PC-9 (cell line): Measurements from ENCODE around the gene COL16A1. TPM values are rescaled to one million over a fixed set of nuclear protein-coding genes. Genes with fewer than 3 reads are reported as not detected.

Experiments
- BruUV-seq: library from RNA; stranded (reverse); fragments of 400-500 nt; replicated peaks from 2 replicates; lab custom pipeline; 2021; lab: Mats Ljungman, UMichigan
- CTCF ChIA-PET: fragments of 300-600 bp; sonication (Branson Sonifier 250); formaldehyde crosslinking; loops from one replicate; lab custom pipeline; 2022; ENCODE audit warnings: antibody characterized with exemption; lab: Charles Lee
- POLR2A ChIA-PET: fragments of 300-600 bp; sonication (Branson Sonifier 250); formaldehyde crosslinking; loops from one replicate; lab custom pipeline; 2022; ENCODE audit warnings: antibody characterized with exemption; ENCODE audit not compliant: unreplicated experiment; lab: Charles Lee
- DNase-seq, 2 experiments: peaks; one replicate each; pipeline versions ENCODE4 v3.0.0 to v3.0.0-alpha.2; 2015 to 2022; ENCODE audit warnings: mixed read lengths in 1 of 2
- H2AFZ ChIP-seq: fragments of 200-600 bp; sonication (generic); 2 replicates; pipeline ENCODE4 v1.8.1; 2017; ENCODE audit warnings: antibody characterized with exemption
- H3F3A ChIP-seq: fragments of 200-600 bp; sonication (generic); 2 replicates; pipeline ENCODE4 v1.8.1; 2017; ENCODE audit warnings: antibody characterized with exemption, mild to moderate bottlenecking, low read depth; ENCODE audit not compliant: insufficient read depth
- H3K27ac ChIP-seq: fragments of 200-600 bp; sonication (generic); 2 replicates; pipeline ENCODE4 v1.6.1; 2016; ENCODE audit warnings: mixed run types
- H3K27me3 ChIP-seq: fragments of 200-600 bp; sonication (generic); 2 replicates; pipeline ENCODE4 v1.6.1; 2016; ENCODE audit warnings: low read depth, mixed run types; ENCODE audit not compliant: insufficient read depth
- H3K36me3 ChIP-seq: fragments of 200-600 bp; sonication (generic); 2 replicates; pipeline ENCODE4 v1.6.1; 2016; ENCODE audit warnings: low read depth, mixed run types
- H3K4me1 ChIP-seq: fragments of 200-600 bp; sonication (generic); replicated peaks from 2 replicates; pipeline ENCODE4 v1.6.1; 2016; ENCODE audit warnings: mixed run types; ENCODE audit not compliant: insufficient read depth
- H3K4me2 ChIP-seq: fragments of 200-600 bp; sonication (generic); 2 replicates; pipeline ENCODE4 v1.6.1; 2017; ENCODE audit warnings: mixed run types
- H3K4me3 ChIP-seq: fragments of 200-600 bp; sonication (generic); 2 replicates; pipeline ENCODE4 v1.6.1; 2016; ENCODE audit warnings: mixed run types
- H3K79me2 ChIP-seq: fragments of 200-600 bp; sonication (generic); 2 replicates; pipeline ENCODE4 v1.6.1; 2017; ENCODE audit warnings: low read depth, mixed run types
- H3K9me2 ChIP-seq: fragments of 200-600 bp; sonication (generic); 2 replicates; pipeline ENCODE4 v1.8.1; 2017; ENCODE audit warnings: mild to moderate bottlenecking; ENCODE audit not compliant: insufficient read depth
- H3K9me3 ChIP-seq: fragments of 200-600 bp; sonication (generic); 2 replicates; pipeline ENCODE4 v1.8.1; 2016; ENCODE audit warnings: low read depth; ENCODE audit not compliant: insufficient read depth
- H4K20me1 ChIP-seq: fragments of 200-600 bp; sonication (generic); 2 replicates; pipeline ENCODE4 v1.8.1; 2017; ENCODE audit not compliant: insufficient read depth
- EZH2 ChIP-seq: fragments of 200-600 bp; sonication (generic); IDR thresholded peaks from 2 replicates; pipeline ENCODE4 v1.8.0; 2017; ENCODE audit warnings: antibody characterized with exemption, low read depth
- intact Hi-C: fragments of 100-400 bp; cut with micrococcal nuclease; formaldehyde crosslinking; loops from one replicate; pipeline ENCODE4 v1.10.0; 2022; ENCODE audit not compliant: unreplicated experiment
- total RNA-seq: library from RNA; stranded (reverse); gene quantifications from 2 replicates; pipeline ENCODE4 v1.2.3, GENCODE V29; 2021
- TF ChIP-seq, protein P1 (sequence below): fragments of 200-600 bp; sonication (generic); conservative IDR thresholded peaks from 2 replicates; pipeline ENCODE4 v1.6.1; 2017; ENCODE audit warnings: mixed run types, antibody characterized with exemption, mild to moderate bottlenecking, moderate library complexity

COL16A1 gene
- total RNA-seq, 1 experiment from 2014 or later, result 4.8 TPM

DNA sequence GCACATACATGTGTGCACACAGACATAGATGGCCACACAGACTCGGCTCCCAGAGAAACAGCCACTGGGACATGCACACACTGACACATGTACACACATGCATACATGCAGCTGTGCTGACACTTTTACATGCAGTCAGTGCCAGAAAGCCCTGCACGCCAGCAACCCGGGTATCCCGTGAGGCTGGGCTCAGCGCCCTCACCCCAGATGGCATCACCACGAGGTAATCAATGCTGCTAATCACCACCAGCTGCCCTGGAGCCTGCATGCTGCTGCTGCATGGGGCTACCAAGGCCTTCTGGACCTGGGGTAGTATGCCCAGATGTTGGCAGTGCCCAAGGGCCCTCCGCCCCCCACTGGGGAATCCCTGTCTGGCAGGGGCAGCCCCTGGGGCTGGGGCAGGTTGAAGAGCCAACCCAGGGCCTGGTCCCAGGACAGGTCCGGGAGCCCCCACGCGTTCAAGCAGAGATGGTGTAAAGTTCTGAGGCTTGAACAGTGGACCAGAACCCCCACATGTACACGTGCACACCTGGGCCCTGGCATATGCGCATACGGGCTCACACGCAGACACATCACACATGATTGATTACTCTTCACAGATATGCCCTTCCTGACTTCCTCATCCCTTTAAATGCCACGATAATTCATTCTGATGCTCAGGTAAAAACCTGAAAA, 2.7 kb upstream of the COL16A1 start:
- Histone ChIP-seq H4K20me1 (no peaks in the 10 kb centered on the region), H3K9me3 (no peaks in the 10 kb centered on the region), H3K4me1 (peaks cover 37% of the 10 kb centered on the region), H3F3A (peaks cover 37% of the 10 kb centered on the region), H2AFZ (no peak overlapping the region), H3K27ac (no peak overlapping the region), H3K79me2 (no peaks in the 10 kb centered on the region), H3K4me2 (no peak overlapping the region), H3K4me3 (no peak overlapping the region), H3K36me3 (no peaks in the 10 kb centered on the region), H3K9me2 (no peaks in the 10 kb centered on the region), H3K27me3 (no peaks in the 10 kb centered on the region)
- ChIA-PET POLR2A (no interaction called here), CTCF (interaction anchor here (0.6 kb wide), 1 partner anchor 31 kb away, joined by 5 read pairs; no protein-coding TSS in a partner anchor)
- TF ChIP-seq EZH2, result no peak
- TF ChIP-seq, protein P1, sequence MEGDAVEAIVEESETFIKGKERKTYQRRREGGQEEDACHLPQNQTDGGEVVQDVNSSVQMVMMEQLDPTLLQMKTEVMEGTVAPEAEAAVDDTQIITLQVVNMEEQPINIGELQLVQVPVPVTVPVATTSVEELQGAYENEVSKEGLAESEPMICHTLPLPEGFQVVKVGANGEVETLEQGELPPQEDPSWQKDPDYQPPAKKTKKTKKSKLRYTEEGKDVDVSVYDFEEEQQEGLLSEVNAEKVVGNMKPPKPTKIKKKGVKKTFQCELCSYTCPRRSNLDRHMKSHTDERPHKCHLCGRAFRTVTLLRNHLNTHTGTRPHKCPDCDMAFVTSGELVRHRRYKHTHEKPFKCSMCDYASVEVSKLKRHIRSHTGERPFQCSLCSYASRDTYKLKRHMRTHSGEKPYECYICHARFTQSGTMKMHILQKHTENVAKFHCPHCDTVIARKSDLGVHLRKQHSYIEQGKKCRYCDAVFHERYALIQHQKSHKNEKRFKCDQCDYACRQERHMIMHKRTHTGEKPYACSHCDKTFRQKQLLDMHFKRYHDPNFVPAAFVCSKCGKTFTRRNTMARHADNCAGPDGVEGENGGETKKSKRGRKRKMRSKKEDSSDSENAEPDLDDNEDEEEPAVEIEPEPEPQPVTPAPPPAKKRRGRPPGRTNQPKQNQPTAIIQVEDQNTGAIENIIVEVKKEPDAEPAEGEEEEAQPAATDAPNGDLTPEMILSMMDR, result no peak
- intact Hi-C loops, result no loop called here
- no TSS peak for BruUV-seq
- DNase-seq, result no peak

DNA sequence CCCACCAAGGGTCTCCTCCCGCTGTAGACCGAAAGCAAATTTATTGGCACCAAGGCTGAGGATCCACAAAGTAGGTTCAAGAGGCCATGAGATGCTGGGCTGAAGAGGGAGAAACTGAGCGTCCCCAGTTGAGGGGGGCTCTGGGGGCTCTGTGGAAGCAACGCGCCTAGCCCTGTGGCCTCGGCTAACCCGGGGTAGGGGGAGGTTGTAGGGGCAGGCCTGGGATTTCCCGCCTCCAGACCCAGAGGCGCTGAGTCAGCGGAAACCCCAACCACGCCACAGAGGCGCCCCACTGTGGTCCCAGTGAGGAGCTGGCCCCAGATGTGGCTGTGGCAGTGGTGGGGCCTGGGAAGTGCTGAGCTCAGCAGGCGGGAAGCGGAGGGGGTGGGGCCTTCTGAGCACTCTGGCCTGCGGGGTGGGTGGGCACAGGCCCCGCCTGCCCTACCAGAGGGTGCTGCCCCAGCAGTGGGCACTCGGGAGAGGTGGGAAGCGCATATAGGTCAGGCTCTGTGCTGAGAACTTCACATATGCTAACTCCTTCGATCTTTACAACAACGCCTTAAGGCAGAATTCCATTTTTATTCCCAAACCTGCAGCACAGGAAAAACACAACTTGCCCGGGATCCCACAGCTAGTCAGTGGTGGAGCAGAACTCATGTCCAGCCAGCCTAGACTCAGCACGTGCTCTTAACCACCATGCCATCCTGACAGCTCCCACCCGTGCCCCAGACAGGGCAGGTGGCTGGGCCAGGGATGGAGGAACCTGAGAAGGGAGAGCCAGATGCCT, 1.5 kb upstream of the COL16A1 start:
- Histone ChIP-seq H3K79me2 (no peaks in the 10 kb centered on the region), H3K4me1 (peaks cover 49% of the 10 kb centered on the region), H3F3A (peaks cover 47% of the 10 kb centered on the region), H3K4me2 (peak overlapping the region; percentile 35), H3K9me3 (no peaks in the 10 kb centered on the region), H4K20me1 (no peaks in the 10 kb centered on the region), H3K27me3 (no peaks in the 10 kb centered on the region), H2AFZ (no peak overlapping the region), H3K4me3 (no peak overlapping the region), H3K36me3 (no peaks in the 10 kb centered on the region), H3K27ac (no peak overlapping the region), H3K9me2 (no peaks in the 10 kb centered on the region)
- TF ChIP-seq EZH2, result no peak
- TF ChIP-seq, protein P1, result peak; percentile 53; the same call in 1 of the 2 replicates
- intact Hi-C loops, result no loop called here
- no peak for DNase-seq
- CTCF ChIA-PET, result interaction anchor here (0.6 to 1.5 kb wide), 8 partner anchors 10 to 84 kb away, joined by 3 to 10 read pairs (median 6); no protein-coding TSS in a partner anchor
- no TSS peak for BruUV-seq
- POLR2A ChIA-PET, result interaction anchor here (0.7 kb wide), 1 partner anchor 221 kb away, joined by 5 read pairs; no protein-coding TSS in a partner anchor

DNA sequence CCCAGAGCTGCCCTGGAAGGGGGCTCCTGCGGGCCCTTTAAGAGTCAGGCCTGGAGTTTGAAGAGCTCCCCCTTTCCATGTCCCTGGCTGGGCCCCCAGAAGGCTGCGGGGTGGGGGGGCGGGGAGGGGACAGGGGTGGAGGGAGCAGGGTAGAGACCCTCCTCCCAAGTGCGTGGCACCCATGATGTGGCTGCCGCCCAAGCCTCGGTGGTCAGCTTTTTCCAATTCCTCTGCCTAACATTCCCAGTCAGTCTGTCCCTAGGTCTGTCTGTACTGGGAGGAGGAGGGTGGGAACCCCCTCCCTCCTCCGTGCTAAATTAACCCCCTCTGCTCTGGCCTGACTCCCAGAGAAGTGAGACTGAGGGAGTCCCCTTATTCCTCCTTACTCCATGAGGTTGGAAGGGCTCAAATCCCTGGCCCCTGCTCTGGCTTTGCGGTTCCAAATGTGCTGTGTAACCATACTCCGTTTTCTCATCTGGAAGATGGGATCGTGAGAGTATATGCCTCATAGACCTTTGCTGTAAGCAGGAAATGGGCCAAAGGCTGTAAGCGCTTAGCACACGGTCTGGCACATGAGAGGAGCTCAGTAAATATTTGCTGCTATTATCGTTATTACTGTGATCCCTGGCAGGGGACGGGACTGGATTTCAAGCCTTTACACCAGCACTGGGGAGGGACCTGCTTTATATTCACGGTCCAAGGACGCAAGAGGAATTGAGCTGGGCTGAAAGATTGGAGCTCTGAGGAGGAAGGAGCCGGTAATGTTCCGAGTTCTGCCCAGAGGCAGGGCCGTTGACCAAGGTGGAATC, 658 bp upstream of the COL16A1 start:
- CTCF ChIA-PET, result interaction anchor here (0.6 to 1.5 kb wide), 5 partner anchors 11 to 140 kb away, joined by 3 to 9 read pairs (median 6); no protein-coding TSS in a partner anchor
- no peaks in the 10 kb centered on the region for H3K9me3 ChIP-seq
- peaks cover 51% of the 10 kb centered on the region for H3F3A ChIP-seq
- no peak overlapping the region for H3K27ac ChIP-seq
- BruUV-seq, result no TSS peak
- no peak for DNase-seq
- no peaks in the 10 kb centered on the region for H3K79me2 ChIP-seq
- no peak overlapping the region for H2AFZ ChIP-seq
- H3K36me3 ChIP-seq, result no peaks in the 10 kb centered on the region
- no peaks in the 10 kb centered on the region for H4K20me1 ChIP-seq
- no peak overlapping the region for H3K4me3 ChIP-seq
- TF ChIP-seq, protein P1, result no peak
- TF ChIP-seq EZH2, result no peak
- H3K4me1 ChIP-seq, result peaks cover 57% of the 10 kb centered on the region
- H3K4me2 ChIP-seq, result peak overlapping the region; percentile 35; the same call in 1 of the 2 replicates
- POLR2A ChIA-PET, result interaction anchor here (0.6 kb wide), 1 partner anchor 34 kb away, joined by 3 read pairs; no protein-coding TSS in a partner anchor
- no peaks in the 10 kb centered on the region for H3K9me2 ChIP-seq
- intact Hi-C loops, result loop anchor here (5.0 kb wide), 1 partner anchor 37 kb away; no protein-coding TSS in a partner anchor
- H3K27me3 ChIP-seq, result no peaks in the 10 kb centered on the region
